Activated naive CD4-positive, alpha-beta T cell (primary cell): ENCODE results near the gene RNF130.
"Not testable (repeated sequence)": the region's sequence is repeated elsewhere in the genome, so short reads cannot be mapped to it uniquely, and the experiment has no call there.

Experiments
- DNase-seq, 4 experiments: peaks; one replicate each; lab custom pipeline; 2025; lab: John Stamatoyannopoulos, UW

Gene RNF130

DNA sequence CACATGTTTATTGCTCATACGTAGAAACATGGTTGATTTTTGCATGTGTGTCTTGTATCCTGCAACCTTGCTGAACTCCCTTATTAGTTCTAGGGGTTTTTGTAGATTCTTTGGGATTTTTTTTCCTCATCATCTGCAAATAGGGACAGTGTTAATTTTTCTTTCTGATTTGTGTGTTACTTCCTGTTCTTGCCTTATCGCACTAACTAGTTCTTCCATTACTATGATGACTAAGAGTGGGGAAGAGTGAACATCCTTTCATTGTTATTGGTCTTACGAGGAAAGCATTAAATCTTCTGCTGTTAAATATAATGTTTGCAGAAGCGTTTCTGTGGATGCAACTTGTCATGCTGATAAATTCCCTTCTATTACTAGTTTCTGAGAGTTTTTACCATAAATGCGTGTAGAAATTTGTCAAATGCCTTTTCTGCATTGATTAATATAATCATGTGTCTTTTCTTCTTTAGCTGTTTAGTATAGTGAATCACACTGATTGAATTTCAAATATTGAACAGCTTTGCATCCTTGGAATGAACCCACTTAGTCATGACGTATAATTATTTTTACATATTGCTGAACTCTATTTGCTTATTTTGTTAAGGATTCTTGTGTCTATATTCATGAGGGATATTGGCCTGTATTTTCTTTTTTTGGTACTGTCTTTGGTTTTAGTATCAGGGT, 32.1 kb upstream of the RNF130 start:
- no peak for DNase-seq

DNA sequence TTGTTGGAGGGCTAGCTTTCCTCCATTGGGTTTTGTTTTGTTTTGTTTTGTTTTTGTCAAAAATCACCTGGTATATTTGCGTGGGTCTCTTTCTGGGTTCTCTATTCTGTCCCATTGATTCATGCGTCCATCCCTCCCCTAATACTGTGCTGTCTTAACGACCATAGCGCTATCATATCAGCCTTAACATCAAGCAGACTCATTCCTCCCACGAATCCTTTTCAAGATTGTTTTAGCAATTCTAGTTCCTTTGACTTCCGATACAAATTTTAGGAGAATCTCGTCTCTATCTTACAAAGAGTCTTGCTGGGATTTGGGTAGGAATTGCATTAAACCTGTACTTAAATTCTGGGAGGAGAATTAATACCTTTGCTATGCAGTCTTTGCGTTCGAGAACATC, 31.1 kb upstream of the RNF130 start:
- DNase-seq, result no peak

DNA sequence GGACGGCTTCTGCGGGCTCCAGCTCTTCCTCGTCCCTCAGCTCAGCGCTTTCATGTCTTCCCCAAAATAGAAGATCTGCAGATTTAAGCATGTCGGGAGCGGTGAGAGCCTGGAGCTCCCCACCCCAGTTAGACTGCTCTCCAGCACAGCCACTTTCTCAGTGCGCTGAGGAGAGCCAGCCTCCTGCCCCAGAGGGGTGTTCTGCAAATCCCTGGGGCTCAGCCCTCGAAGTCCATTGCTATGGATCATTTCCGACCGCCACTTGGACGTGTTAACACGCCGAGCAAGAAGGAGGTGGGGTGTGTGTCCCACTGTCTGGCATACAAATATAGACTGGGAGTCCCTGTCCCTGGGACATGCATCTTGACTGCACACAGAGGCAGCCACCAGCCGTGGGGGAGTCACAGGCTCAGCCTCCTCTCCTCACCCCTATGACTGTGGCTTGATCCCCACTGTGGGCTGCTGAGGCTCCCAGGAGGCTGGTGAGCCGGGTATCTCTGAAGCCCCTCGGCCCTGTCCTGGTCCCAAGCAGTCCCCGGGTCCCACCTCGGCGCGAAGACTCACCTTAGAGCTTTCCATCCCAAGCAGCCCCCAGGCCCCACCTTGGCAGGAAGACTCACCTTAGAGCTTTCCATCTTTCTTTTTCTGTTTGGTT, 30.0 kb upstream of the RNF130 start:
- no peak for DNase-seq

DNA sequence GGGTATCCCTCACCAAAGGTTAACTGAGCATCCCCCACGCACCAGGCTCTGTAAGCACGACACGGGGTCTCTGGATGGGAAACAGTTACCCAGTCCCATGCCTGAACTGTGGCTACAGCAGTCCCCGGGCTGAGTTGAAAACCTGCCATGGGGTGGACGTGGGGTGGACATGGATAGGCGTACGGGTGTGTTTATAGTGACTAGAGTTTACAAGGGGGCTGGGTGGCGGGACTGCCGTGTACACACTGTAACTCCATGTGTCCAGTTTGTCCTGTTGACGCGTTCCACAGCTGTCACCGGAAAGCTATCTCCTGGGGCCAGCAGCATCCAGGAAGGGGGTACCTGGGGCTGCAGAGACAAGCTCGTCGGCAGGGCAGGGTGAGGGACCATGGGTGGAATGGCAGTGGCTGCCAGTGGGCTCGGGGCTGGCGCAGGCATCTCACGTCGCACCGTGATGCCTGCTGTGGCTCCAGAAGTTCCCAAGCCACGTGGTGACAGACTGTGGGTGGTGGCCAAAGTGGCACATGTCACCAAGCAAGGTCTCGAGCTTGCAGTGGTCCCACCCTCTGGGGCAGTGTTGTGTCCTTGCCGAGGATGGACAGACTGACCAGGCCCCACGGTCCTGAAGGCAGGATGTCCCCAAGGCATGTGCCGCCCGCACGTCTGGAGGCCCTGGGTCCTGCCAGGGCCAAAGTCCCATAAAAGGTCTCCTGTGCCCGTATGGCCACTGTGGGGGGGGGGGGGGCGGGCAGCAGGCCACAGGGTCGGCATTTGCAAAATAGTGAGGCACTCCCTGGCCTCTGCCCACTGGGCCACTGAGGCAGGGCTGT, 29.3 kb upstream of the RNF130 start:
- no peak for DNase-seq

DNA sequence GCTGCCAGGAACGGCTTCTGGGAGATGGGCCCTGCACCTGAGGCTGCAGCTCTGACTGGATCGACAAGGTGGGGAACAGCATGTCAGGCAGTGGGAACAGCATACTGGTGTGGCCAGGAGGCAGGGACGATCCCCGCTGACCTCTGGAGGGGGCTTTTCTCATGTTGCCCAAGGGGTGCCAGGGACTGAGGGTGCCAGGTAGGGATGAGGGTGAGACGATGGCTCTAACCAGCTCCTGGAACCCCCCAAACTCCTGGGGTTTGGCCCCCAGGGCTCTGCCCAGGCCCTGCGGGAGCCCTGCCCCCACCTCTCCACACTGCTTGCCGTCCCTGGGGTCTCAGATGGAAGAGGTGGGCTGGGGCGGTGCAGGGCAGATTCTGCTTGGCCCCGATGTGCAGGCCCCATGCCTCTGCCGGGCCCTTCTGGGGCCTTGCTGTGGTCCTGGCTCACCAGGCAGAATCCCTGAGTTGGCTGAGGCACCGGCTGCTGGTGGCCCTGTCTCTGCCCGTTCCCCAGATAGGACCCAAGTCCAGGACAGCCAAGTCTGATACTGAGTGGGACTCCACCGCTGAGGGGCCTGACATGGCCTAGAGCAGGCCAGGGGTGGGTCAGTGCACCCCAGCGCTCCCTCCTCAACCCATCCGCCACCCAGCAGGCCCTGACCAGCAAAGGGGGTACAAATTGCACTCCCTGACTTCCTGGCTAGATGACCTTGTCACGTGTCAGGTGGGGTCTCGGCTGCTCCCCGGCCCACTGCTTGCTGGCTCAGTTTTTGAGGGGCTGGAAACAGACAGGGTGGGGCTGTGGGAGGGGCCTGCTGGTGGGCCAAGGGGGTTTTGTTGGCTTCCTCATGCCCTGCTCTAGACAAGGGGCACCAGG, 28.4 kb upstream of the RNF130 start:
- DNase-seq, result no peak

DNA sequence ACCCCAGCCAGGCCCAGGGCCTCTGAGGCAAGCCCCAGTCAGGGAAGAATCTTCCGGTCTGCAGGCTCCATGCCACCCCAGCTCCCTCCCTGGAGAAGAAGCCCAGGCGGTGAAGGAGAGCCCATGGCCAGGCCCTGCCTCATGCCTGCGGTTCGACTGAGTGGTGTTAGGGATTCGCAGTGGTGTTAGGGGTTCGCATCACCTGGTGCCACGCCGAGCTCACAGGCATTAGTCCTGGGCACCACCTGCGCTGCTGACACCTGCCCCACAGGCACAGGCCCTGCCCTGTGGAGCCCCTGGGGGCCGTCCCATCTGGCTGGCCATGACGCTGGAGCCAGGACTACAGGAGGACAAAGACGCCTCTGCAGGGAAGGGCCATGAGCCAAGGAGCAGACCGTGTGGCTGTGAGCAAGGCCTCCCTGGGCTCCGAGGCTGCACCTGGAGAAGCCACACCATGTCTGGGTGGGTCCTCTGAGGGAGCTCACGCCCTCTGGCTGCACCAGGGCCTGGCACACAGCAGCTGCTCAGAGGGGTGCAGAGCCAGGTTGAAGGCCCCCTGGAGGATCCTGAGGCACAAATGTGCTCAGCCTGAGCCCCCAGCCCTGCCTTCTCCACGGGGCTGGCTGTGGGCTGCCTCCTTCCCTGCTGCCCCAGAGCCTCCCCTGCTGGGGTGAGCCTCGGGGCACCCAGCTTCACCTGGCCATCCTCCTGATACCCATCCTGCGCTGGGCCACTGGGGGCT, 27.6 kb upstream of the RNF130 start:
- DNase-seq, result no peak

DNA sequence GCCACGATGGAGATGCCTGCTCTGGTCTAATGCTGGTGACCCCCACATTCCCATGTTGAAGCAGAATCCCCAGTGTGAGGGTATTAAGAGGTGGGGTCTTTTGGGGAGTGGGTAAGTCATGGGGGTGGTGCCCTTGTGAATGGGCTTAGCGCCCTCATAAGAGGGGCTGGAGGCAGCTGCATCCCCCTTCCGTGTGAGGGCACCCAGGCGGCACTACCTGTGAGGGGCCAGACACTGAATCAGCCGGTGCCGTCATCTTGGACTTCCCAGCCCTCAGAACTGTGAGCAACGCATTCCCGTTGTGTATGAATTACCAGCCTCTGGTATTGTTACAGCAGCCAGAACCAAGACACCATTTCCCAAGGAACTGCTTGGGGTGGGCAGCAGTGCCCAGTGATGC, 27.0 kb upstream of the RNF130 start:
- no peak for DNase-seq

DNA sequence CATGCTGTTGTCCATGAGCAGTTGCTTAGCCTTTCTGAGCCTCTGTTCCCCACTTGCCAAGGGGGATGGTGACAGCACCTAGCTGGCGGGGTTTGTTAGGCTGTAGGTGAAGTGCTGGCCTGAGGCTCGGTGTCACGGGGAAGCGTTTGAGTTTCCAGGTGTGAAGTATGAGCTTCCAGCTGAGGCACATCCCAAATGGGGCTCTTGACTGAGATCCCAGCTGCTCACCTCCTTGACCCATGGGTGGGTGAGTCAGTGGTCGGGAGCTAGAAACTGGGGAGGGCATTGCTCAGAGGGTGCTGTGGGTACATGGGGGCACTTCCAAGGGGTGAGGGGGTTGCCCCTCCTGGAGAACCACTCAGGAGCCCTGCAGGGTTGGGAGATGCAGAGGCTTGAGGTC, 26.4 kb upstream of the RNF130 start:
- no peak for DNase-seq

DNA sequence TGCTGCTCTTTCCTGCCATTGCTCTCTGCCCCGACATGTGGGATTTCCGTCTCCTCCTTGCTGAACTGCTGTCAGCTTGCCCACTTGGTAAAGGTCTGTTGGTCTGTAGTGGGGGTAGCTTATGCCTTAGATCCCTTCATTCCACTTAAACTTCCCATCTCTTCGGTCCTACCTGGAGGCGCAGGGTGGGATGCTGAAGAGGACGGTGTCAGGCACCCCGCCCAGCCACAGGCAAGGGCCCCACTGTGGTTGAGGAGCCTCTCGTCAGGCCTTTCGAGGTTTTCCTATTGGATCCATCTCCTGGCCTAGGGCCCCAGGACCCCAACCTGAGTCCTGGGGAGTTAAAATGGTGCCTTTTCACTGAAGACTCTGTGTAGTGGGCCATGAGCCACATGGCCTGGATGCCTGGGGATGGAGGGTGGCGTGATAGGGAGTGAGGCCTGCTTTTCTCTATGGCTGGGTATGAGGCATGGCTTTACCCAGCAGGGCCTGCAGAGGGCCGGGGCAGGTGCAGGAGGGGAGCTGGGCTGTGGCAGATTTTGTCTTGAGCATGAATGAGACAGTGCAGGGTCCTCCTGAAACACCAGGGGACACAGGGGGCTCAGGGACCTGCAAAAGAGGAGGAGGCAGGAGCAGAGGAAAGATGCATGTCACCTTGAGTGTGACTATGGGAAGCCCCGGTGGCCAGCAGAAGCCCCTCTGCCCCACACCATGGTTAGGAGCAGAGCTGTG, 25.8 kb upstream of the RNF130 start:
- no peak for DNase-seq

DNA sequence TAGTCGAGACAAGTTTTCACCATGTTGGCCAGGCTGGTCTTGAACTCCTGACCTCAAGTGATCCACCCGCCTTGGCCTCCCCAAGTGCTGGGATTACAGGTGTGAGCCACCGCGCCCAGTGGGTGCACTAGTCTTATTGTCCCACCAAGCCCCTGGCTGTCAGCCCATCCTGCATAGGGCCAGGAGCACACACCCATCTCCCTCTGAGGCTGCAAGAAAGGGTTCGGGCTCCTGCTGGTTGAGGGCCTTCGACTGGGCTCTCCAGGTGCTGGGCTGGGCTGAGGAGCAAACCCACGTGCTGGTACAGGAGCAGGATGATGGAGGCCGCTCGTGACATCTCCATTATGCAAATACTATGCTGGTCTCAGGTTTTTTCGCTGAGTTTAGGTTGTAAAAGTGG, 25.1 kb upstream of the RNF130 start:
- no peak for DNase-seq

DNA sequence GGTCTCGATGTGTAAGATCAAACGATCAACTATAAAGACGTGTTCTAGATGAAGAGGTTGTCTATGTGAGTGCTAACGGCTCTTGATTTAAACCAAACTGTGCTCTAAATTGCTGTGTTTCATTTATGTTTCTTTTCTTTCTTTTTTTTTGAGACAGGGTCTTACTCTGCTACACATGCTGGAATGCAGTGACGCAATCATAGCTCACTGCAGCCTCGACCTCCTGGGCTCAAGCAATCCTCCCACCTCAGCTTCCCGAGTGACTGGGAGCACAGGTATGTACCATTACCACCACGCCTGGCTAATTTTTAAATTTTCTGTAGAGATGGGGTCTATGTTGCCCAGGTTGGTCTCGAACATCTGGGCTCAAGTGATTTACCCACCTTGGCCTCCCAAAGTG, 24.0 kb upstream of the RNF130 start:
- DNase-seq, result no peak

DNA sequence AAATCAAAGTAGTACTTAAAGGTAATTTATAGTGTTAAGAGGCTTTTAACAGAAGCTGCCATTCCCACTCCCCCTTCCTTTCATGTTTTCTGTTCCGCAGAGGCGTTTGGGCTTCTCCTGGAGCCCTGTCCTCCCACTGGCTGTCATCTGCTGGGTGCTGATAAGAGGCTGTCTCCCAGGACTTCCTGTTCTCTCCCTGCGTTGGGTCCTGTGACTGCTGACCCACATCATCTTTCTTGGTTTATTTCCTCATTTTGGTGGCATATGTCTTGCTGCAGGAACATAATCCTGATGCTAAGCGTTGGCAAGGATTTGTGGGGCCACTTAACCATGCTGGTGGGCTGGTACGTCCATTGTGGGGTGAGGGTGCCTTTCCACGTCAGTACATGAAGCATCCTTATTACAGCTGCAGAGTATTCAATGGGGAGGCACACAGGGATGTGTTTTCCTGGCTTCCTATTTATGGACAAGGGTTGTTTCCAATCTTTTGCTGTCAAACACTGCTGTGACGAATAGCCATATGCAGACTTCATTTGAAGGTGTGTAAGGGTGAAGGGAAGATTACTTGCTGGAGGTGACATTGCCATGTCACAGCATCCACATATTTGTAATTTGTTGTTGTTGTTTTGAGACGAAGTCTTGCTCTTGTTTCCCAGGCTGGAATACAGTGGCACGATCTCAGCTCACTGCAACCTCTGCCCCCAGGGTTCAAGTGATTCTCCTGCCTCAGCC, 22.3 kb upstream of the RNF130 start:
- DNase-seq, result no peak

DNA sequence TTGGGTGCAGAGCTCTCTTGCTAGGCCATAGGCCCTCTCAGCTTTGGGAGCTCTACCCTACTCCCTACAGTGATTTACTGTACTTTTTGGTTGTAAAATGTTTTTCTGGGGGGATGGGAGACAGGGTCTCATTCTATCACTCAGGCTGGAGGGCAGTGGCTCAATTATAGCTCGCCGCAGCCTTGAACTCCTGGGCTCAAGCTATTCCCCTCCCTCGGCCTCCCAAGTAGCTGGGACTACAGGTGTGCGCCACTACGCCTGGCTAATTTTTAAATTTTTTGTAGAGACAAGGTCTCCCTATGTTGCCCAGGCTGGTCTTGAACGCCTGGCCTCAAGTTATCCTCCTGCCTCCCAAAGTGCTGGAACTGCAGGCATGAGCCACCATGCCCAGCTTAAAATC, 21.7 kb upstream of the RNF130 start:
- no peak for DNase-seq

DNA sequence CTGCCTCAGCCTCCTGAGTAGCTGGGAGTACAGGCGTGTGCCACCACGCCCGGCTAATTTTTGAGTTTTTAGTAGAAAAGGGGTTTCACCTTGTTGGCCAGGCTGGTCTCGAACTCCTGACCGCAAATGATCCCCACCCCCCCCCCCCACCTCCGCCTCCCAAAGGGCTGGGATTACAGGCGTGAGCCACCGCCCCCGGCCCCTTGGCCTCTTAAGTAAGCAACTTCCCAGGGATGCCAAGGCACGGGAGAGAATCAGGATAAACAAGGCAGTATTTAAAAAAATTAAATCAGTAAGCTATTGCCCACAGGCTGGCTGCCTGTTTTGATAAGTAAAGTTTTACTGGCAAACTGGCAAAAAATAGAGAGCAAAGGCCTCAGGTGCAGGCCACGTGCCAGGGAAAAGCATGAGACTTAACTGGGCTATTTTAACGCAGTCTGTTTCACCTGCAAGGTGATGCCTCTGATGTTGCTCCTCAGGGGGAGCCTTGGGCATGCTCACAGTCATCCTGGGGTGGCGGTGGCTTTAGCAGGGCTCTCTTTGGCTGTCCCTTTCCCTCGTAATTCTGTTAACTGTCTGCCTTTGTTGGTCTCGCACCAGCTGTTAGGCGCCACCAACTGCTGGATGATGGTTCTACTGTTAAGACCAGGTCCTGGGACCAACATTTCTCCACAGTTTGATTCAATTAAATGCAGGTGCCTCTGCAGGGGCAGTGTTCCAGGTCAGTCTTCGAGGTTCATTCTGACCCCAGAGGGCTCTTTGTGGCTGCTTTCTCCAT, 19.4 kb upstream of the RNF130 start:
- no peak for DNase-seq

DNA sequence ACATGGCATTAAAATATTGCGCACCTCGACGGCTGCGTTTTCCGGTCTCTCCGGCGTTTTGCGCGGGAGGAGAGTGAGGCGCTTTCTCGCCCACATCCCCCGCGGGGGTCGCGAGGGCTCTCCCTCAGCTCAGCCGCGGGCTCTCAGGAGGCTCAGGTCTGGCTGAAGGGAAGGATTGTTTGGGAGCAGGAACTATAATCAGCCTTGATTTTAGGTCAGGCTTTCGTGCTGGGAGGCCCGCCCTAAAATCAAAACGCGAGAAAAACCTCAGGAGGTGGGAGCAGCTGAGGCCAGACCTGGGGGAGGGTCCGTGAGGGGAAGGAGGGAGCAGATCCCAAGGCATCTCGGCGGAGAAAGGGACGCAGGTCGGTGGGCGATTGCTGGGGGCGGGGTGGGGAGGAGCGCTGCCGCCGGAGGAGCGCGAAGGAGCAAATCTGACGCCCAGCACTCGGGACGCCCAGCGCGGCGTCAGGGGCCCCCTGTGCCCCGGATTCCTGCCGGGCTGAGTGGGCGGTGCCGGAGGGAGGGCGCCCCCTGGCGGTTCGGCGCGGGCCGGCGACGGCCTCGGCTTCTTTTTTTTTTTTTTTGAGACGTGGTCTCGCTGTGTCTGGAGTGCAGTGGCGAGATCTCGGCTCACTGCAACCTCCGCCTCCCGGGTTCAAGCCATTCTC, 18.7 kb upstream of the RNF130 start:
- peak; percentile 47 to 83 (median 70) for DNase-seq

DNA sequence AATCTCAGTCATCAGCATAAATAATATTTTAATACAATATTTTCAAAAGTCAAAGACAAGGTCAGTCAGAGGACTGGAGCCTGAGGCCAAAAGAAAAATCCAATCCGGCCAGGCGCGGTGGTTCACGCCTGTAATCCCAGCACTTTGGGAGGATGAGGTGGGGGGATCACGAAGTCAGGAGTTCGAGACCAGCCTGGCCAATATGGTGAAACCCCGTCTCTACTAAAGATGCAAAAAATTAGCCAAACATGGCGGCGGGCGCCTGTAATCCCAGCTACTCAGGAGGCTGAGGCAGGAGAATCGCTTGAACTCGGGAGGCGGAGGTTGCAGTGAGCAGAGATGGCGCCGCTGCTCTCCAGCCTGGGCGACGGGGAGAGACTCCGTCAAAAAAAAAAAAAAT, 18.1 kb upstream of the RNF130 start:
- DNase-seq, result not testable (repeated sequence)

DNA sequence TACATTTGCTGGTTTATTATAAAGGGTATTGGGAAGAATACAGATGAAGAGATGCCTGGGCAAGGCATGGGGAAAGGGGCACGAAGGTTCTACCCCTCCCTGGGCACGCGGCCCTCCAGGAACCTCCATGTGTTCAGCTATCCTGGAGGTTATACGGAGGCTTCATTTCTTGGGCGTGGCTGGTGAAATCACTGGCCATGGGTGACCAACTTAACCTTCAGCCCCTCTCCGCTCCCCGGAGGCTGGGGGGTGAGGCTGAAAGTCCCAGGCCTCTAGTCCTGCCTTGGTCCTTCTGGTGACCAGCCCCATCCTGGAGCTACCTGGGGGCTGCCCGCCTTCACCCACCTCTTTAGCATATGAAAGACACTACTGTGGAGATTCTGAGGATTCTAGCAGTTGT, 17.0 kb upstream of the RNF130 start:
- DNase-seq, result no peak

DNA sequence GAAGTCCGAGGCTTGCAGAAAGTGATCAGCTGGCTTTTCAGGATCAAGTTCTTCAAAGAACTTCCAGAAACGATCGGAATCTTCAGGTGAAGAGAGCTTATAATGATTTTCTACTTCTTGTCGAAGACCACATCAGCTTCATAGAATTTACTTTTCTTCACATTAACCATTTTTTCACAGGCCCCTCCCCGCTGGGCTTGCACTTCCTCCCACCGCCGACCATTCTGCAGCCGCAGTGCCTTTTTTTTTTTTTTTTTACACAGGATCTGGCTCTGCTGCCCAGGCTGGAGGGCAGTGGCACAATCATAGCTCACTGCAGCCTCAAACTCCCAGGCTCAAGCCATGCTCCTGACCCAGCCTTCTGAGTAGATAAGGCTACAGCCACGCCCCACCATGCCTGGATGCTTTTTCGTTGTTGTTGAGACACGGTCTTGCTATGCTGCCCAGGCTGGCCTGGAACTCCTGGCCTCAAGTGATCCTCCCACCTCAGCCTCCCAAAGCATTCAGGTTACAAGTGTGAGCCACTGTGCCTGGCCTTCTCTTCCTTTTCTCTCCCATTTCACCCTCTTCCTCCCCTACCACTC, 15.3 kb upstream of the RNF130 start:
- DNase-seq, result no peak
